Hematopoietic multipotent progenitor cell treated with erythropoietin and hydrocortisone succinate and interleukin-3 and kit ligand, for 6 days (in vitro differentiated cells): Measurements from ENCODE around the gene TTC28.

Source experiments
- DNase-seq: peaks from one replicate; pipeline ENCODE4 v3.0.0-alpha.2; 2015

TTC28 gene

DNA sequence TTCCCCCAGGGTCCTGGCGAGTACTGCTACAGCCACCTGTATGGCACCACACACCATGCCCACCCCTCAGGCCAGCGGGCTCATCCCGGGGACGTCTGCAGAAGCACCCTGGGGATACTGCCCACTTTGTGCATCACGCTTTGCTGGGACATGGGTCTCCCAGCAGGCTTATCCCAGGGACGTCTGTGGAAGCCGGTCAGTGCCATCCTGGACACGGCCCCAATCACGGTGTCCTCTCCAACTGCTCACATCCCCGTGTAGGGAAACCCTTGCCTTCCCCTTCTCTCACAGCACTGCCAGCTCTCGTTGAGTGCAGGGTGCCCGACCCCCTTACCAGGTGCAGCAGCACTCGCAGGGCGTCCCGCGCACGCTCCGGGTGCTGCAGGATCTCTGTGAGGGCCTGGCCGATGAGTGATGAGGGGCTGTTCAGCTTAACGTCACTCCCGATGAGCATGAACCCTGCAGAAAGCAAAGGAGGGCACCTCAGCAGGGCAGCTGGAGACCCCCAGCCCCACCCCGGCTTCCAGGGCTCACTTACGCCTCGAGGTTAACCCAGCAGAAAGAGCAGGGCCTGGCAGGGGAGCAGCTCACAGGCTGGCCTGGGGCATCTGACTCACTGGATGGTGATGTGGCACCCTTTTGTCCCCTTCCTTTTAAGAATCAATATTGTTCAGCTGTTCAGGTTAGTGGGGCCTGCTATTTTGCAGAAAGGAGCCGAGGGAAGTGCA, 683.7 kb downstream of the TTC28 start:
- no peak for DNase-seq

DNA sequence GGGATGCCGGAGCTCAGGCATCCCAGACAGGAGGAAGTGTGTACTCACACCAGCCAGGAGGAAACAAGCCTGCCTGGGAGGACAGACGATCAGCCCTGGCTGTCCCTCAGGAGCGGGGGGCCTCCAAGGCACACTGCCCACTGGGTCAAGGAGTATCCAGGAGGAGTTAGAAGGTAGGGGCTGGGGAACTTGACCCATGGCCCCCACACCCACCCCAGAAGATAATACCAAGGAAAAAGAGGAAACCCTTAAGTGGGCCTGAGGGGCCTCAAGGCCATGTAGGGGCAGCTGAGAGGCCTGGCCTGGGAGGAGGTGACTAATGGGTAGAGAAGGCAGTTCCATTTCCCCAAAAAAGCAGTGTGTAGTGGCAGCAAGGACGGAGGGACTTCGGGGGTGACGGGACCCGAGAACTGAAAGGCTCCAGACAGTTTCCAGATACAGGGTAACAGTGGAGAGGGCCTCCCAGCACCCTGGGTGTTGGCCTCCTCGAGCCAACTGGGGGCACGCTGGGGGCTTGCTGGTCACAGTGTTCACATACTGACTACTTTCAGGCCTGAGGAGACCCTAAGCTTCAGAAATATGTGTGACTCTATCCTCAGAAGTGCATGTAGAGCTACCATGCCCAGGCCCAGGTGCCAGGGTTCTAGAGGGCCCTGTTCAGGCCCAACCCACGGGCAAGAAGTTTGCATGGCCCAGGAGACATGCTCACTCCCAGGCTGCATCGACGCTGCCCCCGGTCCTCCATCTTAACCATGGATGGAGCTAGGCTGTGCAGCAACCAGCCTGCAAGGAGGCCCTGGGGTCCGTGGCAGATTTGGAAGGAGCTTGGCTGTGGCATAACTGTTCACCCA, 684.9 kb downstream of the TTC28 start:
- DNase-seq, result no peak

- no peak for DNase-seq
Observed at GRCh38 chr22:27993774-27994350, 685.8 kb downstream of the TTC28 start.

DNA sequence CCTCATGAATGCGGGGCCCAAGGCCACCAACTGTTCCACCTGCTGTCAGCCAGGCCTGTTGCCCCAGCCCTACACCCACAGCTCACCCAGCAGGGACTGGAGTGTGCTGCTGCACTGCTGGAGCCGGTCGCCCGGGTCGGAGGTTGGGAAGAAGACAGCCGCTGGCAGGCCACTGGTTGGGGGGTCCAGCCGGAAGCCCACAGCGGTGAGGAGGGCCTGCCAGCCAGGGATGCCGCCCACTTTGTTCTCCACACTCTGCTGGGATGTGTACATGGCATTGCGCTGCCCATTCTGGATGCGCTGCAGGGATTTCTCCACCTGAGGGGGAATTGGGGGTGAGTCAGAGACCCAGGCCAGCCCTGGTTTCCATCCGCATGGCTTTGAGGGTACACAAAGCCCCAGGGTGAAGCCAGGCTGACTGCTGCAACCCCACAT, 686.4 kb downstream of the TTC28 start:
- no peak for DNase-seq

- no peak for DNase-seq
Observed at GRCh38 chr22:27992294-27993165, 687.1 kb downstream of the TTC28 start.

- DNase-seq, result no peak
Observed at GRCh38 chr22:27991586-27992293, 687.9 kb downstream of the TTC28 start.

- peak; percentile 40 for DNase-seq
Observed at GRCh38 chr22:27990879-27991278, 688.8 kb downstream of the TTC28 start.

- DNase-seq, result no peak
Observed at GRCh38 chr22:27990451-27990840, 689.2 kb downstream of the TTC28 start.

DNA sequence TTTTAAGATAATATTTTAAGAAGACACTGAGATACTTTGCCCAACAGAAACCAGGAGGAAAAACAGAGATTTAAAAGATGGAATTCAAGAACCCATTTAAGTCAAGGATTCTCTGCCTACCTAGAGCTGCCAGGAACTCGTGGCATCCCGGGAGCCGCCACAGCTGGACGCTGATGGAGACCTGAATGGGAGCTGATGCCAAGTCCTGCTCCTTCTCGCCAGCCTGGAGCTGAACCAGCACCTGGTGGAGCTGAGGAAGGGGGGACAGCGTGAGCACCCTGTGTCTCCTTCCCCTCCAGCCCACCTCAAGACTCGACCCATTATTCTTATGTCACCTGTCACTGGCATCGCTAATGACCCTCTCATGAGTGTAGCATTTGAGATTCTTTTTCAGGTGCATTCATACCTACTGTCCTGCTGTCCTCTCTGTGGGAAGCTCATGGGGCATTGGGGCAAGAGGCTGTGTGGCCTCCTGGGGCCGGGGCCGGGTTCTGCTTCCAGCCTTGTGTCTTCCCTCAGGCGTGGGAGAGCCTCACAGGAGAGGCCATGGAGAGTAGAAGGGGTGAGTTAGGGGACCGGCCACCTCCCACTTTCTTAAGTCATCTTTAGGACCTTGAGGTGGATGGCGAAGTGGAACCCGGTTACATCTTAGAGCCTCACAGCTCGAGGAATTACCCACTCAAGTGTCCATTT, 689.7 kb downstream of the TTC28 start:
- DNase-seq, result no peak

DNA sequence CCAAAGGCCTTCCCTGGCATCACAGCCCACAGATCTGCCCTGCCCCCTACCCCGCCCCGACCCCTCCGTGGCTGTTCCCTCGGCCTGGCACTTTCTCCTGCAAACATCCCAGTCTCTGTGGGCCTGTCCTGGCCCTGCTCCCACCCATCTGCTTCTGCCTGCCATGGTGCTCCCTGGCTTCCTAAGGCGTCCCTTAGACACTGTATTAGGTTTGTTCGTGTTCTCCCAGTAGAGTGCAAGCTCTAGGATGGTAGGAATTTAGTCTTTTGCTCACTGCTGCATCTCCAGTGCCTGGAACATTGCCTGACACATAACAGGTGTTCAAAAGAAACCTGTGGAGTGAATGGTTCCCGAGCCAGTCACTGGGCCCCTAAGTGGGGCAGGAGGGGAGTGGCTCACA, 690.9 kb downstream of the TTC28 start:
- no peak for DNase-seq

DNA sequence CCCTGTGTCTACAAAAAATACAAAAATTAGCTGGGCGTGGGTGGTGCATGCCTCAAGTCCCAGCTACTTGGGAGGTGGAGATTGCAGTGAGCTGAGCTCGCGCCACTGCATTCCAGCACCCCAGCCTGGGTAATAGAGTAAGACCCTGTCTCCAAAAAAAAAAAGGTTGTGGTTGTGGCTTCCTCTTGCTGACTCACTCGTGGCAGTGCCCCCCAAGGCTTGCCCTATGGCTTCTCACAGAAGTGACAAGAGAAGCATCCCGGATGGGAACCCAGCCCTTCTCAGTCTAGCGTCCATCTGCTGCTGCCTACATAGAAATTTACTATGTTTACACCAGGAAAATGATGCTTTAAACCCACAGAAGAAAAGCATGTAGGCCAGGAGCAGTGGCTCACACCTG, 692.1 kb downstream of the TTC28 start:
- DNase-seq, result peak; percentile 31

DNA sequence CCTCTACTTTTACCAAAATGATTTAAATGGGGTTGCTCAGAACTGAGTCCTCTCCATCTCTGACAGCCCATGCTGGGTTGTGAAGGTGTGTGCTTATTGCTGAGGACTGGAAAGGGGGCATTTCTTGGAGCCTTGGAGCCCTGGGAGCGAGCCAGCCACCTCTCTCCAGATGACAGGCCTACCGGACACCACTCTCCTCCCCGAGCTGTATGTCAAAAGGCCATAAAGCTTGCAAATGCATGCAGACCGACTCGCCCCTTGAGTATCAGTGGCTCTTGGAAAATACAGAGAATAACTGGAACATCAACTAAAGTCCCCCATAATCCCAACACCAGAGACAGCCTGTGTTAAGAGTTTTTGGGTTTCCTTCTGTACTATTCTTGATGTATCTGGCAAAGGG, 692.7 kb downstream of the TTC28 start:
- no peak for DNase-seq

DNA sequence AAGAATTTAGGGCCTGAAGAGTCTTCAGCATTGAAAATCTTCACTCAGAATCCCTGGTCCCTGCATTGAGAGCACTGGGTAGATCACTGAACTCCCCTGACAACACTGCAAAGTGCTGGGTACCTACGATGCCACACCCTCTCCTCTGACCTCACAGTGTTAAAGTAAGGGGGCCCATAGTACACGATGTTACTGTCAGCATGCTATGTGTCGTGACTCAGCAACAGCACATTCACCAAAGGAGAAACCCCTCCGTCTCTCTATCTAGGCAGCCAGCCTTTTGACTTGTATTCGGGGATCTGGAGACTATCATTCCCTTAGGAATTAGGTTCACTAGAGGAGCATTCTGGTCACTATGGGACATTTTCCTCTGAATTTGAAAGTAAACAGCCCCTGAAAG, 693.2 kb downstream of the TTC28 start:
- no peak for DNase-seq

DNA sequence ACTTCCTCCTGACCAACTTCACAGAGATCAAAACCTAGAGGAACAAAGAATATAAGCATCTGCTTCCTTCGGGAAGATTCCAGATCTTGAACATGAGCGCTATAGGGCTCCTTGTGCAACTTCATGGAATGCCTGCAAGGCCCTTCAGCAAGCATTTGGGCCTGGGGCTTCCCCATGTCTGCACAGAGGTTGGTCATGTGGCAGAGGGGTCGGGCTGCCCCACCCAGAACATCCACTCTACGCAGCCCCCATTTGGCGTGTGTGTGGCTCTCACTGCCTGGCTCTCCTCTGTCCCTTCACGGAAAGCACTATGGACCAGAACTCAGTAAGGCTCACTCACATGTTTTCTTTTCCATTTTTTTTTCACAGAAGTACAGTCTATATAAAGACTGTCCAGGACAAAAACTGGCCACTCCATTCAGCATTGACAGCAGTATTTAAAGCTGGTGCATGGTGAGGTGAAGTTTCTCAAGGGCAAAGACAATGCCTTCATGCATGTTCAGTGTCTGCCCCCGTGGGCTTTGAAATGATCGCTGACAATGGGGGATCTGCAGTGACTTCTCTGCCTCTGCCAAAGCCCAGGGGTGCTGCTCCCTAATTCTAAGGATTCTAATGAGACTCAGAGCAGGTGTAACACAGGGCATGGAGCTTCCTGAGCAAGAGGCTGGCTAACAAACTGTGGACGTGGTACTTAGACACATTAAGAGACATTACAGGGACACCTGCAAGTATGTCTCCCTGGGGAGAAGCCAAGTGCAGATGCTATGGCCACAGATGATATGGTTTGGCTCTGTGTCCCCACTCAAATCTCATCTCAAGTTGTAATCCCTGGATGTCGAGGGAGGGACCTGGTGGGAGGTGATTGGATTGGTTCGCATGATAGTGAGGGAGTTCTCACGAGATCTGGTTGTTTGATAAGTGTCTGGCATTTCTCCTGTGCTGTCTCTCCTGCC, 694.0 kb downstream of the TTC28 start:
- DNase-seq, result no peak

GRCh38 chr22:27984723-27985122, 694.9 kb downstream of the TTC28 start:
- no peak for DNase-seq

DNA sequence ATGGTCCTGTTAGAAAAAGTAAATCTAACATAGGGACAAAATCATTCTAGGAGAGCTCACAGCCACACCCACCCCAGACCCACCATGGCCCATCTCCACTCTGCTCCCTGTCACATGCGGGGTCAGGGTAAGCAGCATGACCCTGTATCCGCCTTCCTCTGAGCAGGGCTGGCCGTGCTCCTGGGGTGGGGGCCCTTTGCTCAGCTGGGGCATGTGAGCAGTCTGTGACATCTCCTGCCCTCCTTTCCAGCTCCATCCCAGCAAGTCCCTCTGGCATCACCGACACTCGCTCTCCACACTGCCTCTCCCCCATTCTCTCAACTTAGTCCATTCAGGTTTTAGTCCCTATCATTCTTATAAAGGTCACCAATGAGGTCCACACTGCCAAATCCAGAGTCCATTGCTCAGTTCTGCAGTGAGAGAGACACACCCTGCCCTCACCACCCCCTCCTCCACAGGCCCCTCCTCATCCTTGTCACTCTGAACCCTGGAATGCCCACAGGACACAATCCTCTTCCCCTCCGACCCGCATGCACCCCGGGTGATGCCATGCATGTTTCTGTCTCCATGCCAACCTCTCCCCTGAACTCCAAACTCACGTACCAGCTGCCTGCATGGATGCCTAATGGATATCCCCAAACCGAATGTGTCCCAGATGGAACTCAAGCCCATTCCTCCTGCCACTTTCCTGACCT, 695.5 kb downstream of the TTC28 start:
- DNase-seq, result no peak

DNA sequence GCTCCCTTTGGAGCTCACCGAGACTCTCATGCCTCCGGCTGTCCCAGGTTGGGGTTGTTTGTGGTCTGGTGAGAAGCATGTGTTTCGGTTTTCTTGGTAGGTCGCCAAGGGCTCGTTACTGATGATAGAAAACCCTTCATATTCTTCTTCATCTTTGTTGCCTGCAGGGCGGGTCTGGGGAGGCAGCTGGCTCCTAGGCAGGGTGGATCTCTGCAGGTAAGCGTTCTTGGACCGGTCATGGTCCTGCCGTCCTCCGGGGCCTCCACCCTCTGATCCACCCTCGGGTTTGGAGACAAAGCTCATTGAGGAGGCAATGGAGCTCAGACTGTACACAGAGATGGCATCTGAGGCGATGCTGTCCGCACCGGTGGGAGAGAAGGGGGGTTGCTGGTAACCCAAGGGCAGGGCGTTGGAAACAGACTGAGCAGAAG, 696.3 kb downstream of the TTC28 start:
- no peak for DNase-seq

GRCh38 chr22:27982630-27983180, 696.9 kb downstream of the TTC28 start:
- DNase-seq, result no peak

GRCh38 chr22:27982106-27982505, 697.5 kb downstream of the TTC28 start:
- no peak for DNase-seq
